HEK293T (cell line): ENCODE data around the gene IFITM1.

Source experiments
- BHLHE40 ChIP-seq: fragments of 450-650 bp; IDR thresholded peaks from 2 replicates; pipeline ENCODE4 v1.6.1; 2016; ENCODE audit warnings: mild to moderate bottlenecking, moderate library complexity, borderline replicate concordance
- ELF4 ChIP-seq: fragments of 450-650 bp; IDR thresholded peaks from 2 replicates; pipeline ENCODE4 v1.6.1; 2017; ENCODE audit warnings: antibody characterized with exemption
- FOXA1 ChIP-seq: fragments of 450-650 bp; IDR thresholded peaks from 2 replicates; pipeline ENCODE4 v1.6.1; 2016; ENCODE audit warnings: mild to moderate bottlenecking
- FOXK2 ChIP-seq: fragments of 450-650 bp; IDR thresholded peaks from 2 replicates; pipeline ENCODE4 v1.6.1; 2016; ENCODE audit warnings: mild to moderate bottlenecking
- FOXM1 ChIP-seq: fragments of 450-650 bp; IDR thresholded peaks from 2 replicates; pipeline ENCODE4 v1.6.1; 2017; ENCODE audit warnings: mild to moderate bottlenecking, borderline replicate concordance
- LEF1 ChIP-seq: fragments of 450-650 bp; IDR thresholded peaks from 2 replicates; pipeline ENCODE4 v1.6.1; 2017; ENCODE audit warnings: mild to moderate bottlenecking, borderline replicate concordance
- NFRKB ChIP-seq: fragments of 450-650 bp; IDR thresholded peaks from 2 replicates; pipeline ENCODE4 v1.6.1; 2016; ENCODE audit warnings: mild to moderate bottlenecking, moderate library complexity
- SP1 ChIP-seq: fragments of 450-650 bp; IDR thresholded peaks from 2 replicates; pipeline ENCODE4 v1.6.1; 2017
- SUZ12 ChIP-seq: fragments of 450-650 bp; IDR thresholded peaks from 2 replicates; pipeline ENCODE4 v1.6.1; 2016; ENCODE audit warnings: mild to moderate bottlenecking
- TF ChIP-seq, protein P1 (sequence below): fragments of 450-650 bp; IDR thresholded peaks from 2 replicates; pipeline ENCODE4 v1.6.1; 2016

DNA sequence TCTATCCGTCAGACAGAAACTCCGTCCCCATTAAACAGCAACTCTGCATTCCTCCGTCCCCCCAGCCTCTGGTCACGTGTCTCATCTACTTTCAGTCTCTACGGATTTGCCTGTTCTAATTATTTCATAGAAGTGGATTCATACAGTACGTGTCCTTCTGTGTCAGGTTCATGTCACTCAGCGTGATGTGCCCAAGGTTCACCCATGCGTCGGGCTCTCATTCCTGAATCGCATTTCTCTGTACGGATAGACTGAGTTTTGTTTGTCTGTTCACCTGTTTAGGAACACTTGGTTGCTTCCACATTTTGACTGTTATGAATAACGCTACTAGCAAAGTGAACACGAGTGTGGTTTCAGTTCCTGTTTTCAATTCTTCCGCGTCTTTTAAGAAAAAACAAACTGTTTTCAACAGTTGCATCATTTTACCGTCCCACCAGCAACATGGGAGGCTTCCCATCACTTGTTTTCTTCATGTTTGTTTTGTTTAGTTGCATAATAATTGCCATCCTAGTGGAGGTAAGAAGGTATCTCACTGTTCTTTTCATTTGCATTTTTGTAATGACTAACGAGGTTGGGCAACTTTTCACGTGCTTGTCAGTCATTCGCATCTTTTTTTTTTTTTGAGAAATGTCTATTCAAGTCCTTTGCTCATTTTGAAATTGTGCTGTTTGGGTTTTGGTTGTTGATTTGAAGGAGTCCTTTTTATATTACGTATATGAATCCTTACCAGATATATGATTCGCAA, 44.5 kb upstream of the IFITM1 start:
- no peak for TF ChIP-seq LEF1
- no peak for TF ChIP-seq FOXM1
- no peak for TF ChIP-seq BHLHE40
- no peak for TF ChIP-seq NFRKB
- TF ChIP-seq SP1: no peak
- TF ChIP-seq FOXA1: no peak
- TF ChIP-seq SUZ12: no peak
- TF ChIP-seq, protein P1, sequence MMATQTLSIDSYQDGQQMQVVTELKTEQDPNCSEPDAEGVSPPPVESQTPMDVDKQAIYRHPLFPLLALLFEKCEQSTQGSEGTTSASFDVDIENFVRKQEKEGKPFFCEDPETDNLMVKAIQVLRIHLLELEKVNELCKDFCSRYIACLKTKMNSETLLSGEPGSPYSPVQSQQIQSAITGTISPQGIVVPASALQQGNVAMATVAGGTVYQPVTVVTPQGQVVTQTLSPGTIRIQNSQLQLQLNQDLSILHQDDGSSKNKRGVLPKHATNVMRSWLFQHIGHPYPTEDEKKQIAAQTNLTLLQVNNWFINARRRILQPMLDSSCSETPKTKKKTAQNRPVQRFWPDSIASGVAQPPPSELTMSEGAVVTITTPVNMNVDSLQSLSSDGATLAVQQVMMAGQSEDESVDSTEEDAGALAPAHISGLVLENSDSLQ: no peak
- TF ChIP-seq ELF4: no peak
- TF ChIP-seq FOXK2: no peak
